ENCODE measurements around the gene ENOX1. TPM values are rescaled to one million over a fixed set of nuclear protein-coding genes. Genes with fewer than 3 reads are reported as not detected.

ENOX1 gene
- total and polyA plus RNA-seq, 9 of the 15 experiments (the other 6 are each of a cell fraction or from before 2014, with no cell fraction given) = not detected

DNA sequence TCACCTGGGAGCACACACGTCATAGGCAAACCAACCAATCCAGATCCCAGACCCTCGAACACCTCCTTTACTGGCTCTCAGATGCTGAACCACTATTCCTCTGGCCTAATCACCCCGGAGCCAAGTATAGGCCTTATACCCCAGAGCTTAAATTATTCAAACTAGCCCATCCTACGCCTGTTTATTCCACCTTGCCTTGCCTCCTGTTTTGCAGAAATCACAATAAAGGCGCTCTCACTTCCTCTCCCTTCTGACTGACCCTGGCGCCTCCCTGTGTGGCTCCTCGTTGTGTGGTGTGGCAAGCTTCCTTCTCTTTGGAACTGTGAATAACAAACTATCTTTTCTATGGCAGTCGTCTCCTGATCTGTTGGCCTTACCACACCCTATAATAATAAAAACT is 354.9 kb downstream of the ENOX1 start:
- in situ Hi-C loops (cut with MboI) (no loop called here), intact Hi-C loops (cut with micrococcal nuclease) (no loop called here)
- H3K4me2 ChIP-seq (ENCODE audit: insufficient read depth, low read length) = no peak overlapping the region
- ChIA-PET CTCF (ENCODE audit: low intra/inter-chr PET ratio) (no interaction called here), POLR2A (no interaction called here)
- FAIRE-seq = no peak
- BruUV-seq (replicated peaks) = no TSS peak
- H3K79me2 ChIP-seq (ENCODE audit: control insufficient read depth, insufficient read depth, low read length) = no peaks in the 10 kb centered on the region
- TF ChIP-seq, protein P1, sequence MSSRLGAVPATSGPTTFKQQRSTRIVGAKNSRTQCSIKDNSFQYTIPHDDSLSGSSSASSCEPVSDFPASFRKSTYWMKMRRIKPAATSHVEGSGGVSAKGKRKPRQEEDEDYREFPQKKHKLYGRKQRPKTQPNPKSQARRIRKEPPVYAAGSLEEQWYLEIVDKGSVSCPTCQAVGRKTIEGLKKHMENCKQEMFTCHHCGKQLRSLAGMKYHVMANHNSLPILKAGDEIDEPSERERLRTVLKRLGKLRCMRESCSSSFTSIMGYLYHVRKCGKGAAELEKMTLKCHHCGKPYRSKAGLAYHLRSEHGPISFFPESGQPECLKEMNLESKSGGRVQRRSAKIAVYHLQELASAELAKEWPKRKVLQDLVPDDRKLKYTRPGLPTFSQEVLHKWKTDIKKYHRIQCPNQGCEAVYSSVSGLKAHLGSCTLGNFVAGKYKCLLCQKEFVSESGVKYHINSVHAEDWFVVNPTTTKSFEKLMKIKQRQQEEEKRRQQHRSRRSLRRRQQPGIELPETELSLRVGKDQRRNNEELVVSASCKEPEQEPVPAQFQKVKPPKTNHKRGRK (tag; IDR thresholded peaks at IDR 0.05) = no peak
- TF ChIP-seq PURB (CRISPR knock-in tag; IDR thresholded peaks at IDR 0.05; ENCODE audit: low read depth) (no peak), ZNF57 (CRISPR knock-in tag; IDR thresholded peaks at IDR 0.05) (no peak), ETV6 (IDR thresholded peaks at IDR 0.05; ENCODE audit: borderline replicate concordance in 1 of 2, low read depth in 2 of 2, low read length in 1 of 2) (no peak), ETV6 (CRISPR knock-in tag; IDR thresholded peaks at IDR 0.05; ENCODE audit: borderline replicate concordance) (no peak), U2AF2 (optimal IDR thresholded peaks at IDR 0.05; ENCODE audit: low read depth, low read length) (no peak), ELF2 (CRISPR knock-in tag; IDR thresholded peaks at IDR 0.05) (no peak), MIER1 (IDR thresholded peaks at IDR 0.05; ENCODE audit: low read depth) (no peak)
- TF ChIP-seq, protein P2, sequence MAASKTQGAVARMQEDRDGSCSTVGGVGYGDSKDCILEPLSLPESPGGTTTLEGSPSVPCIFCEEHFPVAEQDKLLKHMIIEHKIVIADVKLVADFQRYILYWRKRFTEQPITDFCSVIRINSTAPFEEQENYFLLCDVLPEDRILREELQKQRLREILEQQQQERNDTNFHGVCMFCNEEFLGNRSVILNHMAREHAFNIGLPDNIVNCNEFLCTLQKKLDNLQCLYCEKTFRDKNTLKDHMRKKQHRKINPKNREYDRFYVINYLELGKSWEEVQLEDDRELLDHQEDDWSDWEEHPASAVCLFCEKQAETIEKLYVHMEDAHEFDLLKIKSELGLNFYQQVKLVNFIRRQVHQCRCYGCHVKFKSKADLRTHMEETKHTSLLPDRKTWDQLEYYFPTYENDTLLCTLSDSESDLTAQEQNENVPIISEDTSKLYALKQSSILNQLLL (CRISPR knock-in tag; IDR thresholded peaks at IDR 0.05; ENCODE audit: borderline replicate concordance) = no peak
- TF ChIP-seq, protein P3, sequence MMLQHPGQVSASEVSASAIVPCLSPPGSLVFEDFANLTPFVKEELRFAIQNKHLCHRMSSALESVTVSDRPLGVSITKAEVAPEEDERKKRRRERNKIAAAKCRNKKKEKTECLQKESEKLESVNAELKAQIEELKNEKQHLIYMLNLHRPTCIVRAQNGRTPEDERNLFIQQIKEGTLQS (IDR thresholded peaks at IDR 0.05) = no peak
- TF ChIP-seq, protein P3 (CRISPR knock-in tag; conservative IDR thresholded peaks at IDR 0.05) = no peak
- H3K27me3 ChIP-seq (ENCODE audit: control insufficient read depth in 2 of 2, insufficient read depth in 2 of 2, low read length in 2 of 2) = no peaks in the 10 kb centered on the region
- no peak overlapping the region for H2AFZ ChIP-seq (ENCODE audit: low read depth, low read length)
- no peak overlapping the region for H3K4me3 ChIP-seq
- no peaks in the 10 kb centered on the region for H3K36me3 ChIP-seq (ENCODE audit: control insufficient read depth, insufficient read depth, low read length)
- no peaks in the 10 kb centered on the region for H3K4me1 ChIP-seq (replicated peaks in 1 of 2; ENCODE audit: control insufficient read depth in 2 of 2, insufficient read depth in 2 of 2, low read length in 2 of 2)
- ATAC-seq = no peak
- no peak overlapping the region for H3K9ac ChIP-seq (ENCODE audit: insufficient read depth in 1 of 2, low read depth in 2 of 2, low read length in 2 of 2)
- 0% methylated on average over 8 of the region's 8 CpGs for WGBS (ENCODE audit: insufficient coverage, low coverage, missing lambda C conversion rate)
- no peaks in the 10 kb centered on the region for H4K20me1 ChIP-seq (replicated peaks; ENCODE audit: control insufficient read depth, insufficient read depth, low read length)
- H3K9me1 ChIP-seq (ENCODE audit: control insufficient read depth, insufficient read depth, low read length) = no peaks in the 10 kb centered on the region
- no peak for DNase-seq (ENCODE audit: extremely low read depth in 1 of 4, low spot score in 3 of 4)
- no peaks in the 10 kb centered on the region for H3K9me3 ChIP-seq (replicated peaks; ENCODE audit: control insufficient read depth, insufficient read depth, low read depth, low read length)
- H3K27ac ChIP-seq (ENCODE audit: extremely low read depth, low read depth, low read length) = no peak overlapping the region
